ENCODE results near the gene ATN1.
"Not testable (repeated sequence)": the region's sequence is repeated elsewhere in the genome, so short reads cannot be mapped to it uniquely, and the experiment has no call there.

Gene ATN1

GRCh38 chr12:6899837-6900519 is 27.8 kb upstream of the ATN1 start:
- no peak for DNase-seq (ENCODE audit: low read depth)
- H3K4me3 ChIP-seq (ENCODE audit: low read depth, low read length) = no peak overlapping the region

GRCh38 chr12:6902448-6902847 is 25.3 kb upstream of the ATN1 start:
- no peak for DNase-seq (ENCODE audit: low read depth)
- H3K4me3 ChIP-seq (ENCODE audit: low read depth, low read length) = no peak overlapping the region

GRCh38 chr12:6903722-6904121 is 24.0 kb upstream of the ATN1 start:
- H3K4me3 ChIP-seq (ENCODE audit: low read depth, low read length) = no peak overlapping the region
- no peak for DNase-seq (ENCODE audit: low read depth)

GRCh38 chr12:6904280-6905276 is 23.2 kb upstream of the ATN1 start, which contains the start of gene LRRC23:
Gene LRRC23 (plus strand): TSS chr12:6904822. CDS start chr12:6905634, 812 bp downstream.
- peak; percentile 81 for DNase-seq (ENCODE audit: low read depth)
- H3K4me3 ChIP-seq (ENCODE audit: low read depth, low read length) = peak within 1 kb of the TSS; percentile 80

- peak overlapping the region; percentile 80 for H3K4me3 ChIP-seq (ENCODE audit: low read depth, low read length)
- no peak for DNase-seq (ENCODE audit: low read depth)
These were observed 22.2 kb upstream of the ATN1 start for GRCh38 chr12:6905414-6906040.

GRCh38 chr12:6908141-6908540 is 19.6 kb upstream of the ATN1 start:
- not testable (repeated sequence) for DNase-seq (ENCODE audit: low read depth); H3K4me3 ChIP-seq (ENCODE audit: low read depth, low read length)

GRCh38 chr12:6909421-6910145 is 18.2 kb upstream of the ATN1 start:
- no peak overlapping the region for H3K4me3 ChIP-seq (ENCODE audit: low read depth, low read length)
- no peak for DNase-seq (ENCODE audit: low read depth)

- H3K4me3 ChIP-seq (ENCODE audit: low read depth, low read length) = no peak overlapping the region
- no peak for DNase-seq (ENCODE audit: low read depth)
These were observed 15.4 kb upstream of the ATN1 start for GRCh38 chr12:6912164-6912935.

- peak within 1 kb of the TSS; percentile 83 for H3K4me3 ChIP-seq (ENCODE audit: low read depth, low read length)
- DNase-seq (ENCODE audit: low read depth) = no peak
These were observed 13.4 kb upstream of the ATN1 start, which contains the start of gene ENO2 for GRCh38 chr12:6914246-6914946. Gene ENO2 (plus strand): TSS chr12:6914580. CDS start chr12:6915833, 1,253 bp downstream.

- peak overlapping the region; percentile 83 for H3K4me3 ChIP-seq (ENCODE audit: low read depth, low read length)
- DNase-seq (ENCODE audit: low read depth) = no peak
These were observed 12.6 kb upstream of the ATN1 start for GRCh38 chr12:6914947-6915788.

GRCh38 chr12:6915789-6916285 is 11.9 kb upstream of the ATN1 start:
- peak overlapping the region; percentile 83 for H3K4me3 ChIP-seq (ENCODE audit: low read depth, low read length)
- DNase-seq (ENCODE audit: low read depth) = no peak

- DNase-seq (ENCODE audit: low read depth) = no peak
- H3K4me3 ChIP-seq (ENCODE audit: low read depth, low read length) = peak overlapping the region; percentile 2
These were observed 11.1 kb upstream of the ATN1 start for GRCh38 chr12:6916426-6917200.

- no peak overlapping the region for H3K4me3 ChIP-seq (ENCODE audit: low read depth, low read length)
- no peak for DNase-seq (ENCODE audit: low read depth)
These were observed 10.1 kb upstream of the ATN1 start for GRCh38 chr12:6917491-6918231.

- no peak for DNase-seq (ENCODE audit: low read depth)
These were observed 8.2 kb upstream of the ATN1 start for GRCh38 chr12:6919588-6919987.

GRCh38 chr12:6921539-6921938 is 6.2 kb upstream of the ATN1 start:
- no peak overlapping the region for H3K4me3 ChIP-seq (ENCODE audit: low read depth, low read length)
- DNase-seq (ENCODE audit: low read depth) = no peak

More at GRCh38 chr12:6919588-6919987, 8.2 kb upstream of the ATN1 start:
- no peak overlapping the region for H3K4me3 ChIP-seq (ENCODE audit: low read depth, low read length)
